Measurements from ENCODE around the gene S1PR3. TPM values are rescaled to one million over a fixed set of nuclear protein-coding genes. Genes with fewer than 3 reads are reported as not detected.

Gene S1PR3
- total RNA-seq, 1 experiment from 2014 or later = 8.4 TPM

DNA sequence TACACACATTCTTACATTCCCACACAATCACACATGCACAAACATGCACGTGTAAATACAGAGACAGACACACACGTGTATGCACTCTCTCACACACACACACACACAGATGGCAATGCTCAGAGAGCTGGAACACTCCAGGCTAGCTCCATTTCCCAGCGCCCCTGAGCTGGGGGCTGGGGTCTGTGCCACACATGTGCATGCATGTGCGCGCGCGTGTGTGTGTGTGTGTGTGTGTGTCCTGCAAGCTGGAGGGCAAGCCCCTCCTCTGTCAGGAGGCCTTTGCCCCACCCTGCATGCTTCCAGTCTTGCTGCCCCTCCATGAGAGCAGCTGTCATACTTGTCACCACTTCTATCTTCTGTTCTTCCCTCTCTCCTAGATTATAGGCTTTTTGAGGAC lies 16.6 kb upstream of the S1PR3 start:
- no peak overlapping the region for H2AFZ ChIP-seq (ENCODE audit: low read length)
- no peak overlapping the region for H3K4me2 ChIP-seq (ENCODE audit: low read length)
- DNase-seq (no peak), ATAC-seq (no peak)
- no peaks in the 10 kb centered on the region for H4K20me1 ChIP-seq (ENCODE audit: low read length)
- CTCF ChIA-PET = no interaction called here
- no peaks in the 10 kb centered on the region for H3K9me3 ChIP-seq (ENCODE audit: low read length)
- TF ChIP-seq, protein P1, sequence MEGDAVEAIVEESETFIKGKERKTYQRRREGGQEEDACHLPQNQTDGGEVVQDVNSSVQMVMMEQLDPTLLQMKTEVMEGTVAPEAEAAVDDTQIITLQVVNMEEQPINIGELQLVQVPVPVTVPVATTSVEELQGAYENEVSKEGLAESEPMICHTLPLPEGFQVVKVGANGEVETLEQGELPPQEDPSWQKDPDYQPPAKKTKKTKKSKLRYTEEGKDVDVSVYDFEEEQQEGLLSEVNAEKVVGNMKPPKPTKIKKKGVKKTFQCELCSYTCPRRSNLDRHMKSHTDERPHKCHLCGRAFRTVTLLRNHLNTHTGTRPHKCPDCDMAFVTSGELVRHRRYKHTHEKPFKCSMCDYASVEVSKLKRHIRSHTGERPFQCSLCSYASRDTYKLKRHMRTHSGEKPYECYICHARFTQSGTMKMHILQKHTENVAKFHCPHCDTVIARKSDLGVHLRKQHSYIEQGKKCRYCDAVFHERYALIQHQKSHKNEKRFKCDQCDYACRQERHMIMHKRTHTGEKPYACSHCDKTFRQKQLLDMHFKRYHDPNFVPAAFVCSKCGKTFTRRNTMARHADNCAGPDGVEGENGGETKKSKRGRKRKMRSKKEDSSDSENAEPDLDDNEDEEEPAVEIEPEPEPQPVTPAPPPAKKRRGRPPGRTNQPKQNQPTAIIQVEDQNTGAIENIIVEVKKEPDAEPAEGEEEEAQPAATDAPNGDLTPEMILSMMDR (conservative IDR thresholded peaks at IDR 0.05; ENCODE audit: low read depth, low read length) = no peak
- TF ChIP-seq EZH2 (IDR thresholded peaks at IDR 0.05; ENCODE audit: low read length, unreplicated experiment) (no peak), EZH2phosphoT487 (IDR thresholded peaks at IDR 0.05; ENCODE audit: borderline replicate concordance, low read length) (no peak)
- H3K79me2 ChIP-seq (ENCODE audit: low read length) = no peaks in the 10 kb centered on the region
- no peaks in the 10 kb centered on the region for H3F3A ChIP-seq (ENCODE audit: low read length, unreplicated experiment)
- BruUV-seq (replicated peaks) = no TSS peak
- no peaks in the 10 kb centered on the region for H3K36me3 ChIP-seq (ENCODE audit: low read depth, low read length)
- H3K4me3 ChIP-seq (ENCODE audit: low read length) = no peak overlapping the region
- H3K9ac ChIP-seq (ENCODE audit: low read length) = no peak overlapping the region
- H3K9me2 ChIP-seq (replicated peaks; ENCODE audit: low read length) = no peaks in the 10 kb centered on the region
- H3K4me1 ChIP-seq (ENCODE audit: insufficient read depth, low read length) = no peaks in the 10 kb centered on the region
- no peaks in the 10 kb centered on the region for H3K27me3 ChIP-seq (ENCODE audit: low read length)
- intact Hi-C loops (cut with micrococcal nuclease) = no loop called here
- no peak overlapping the region for H3K27ac ChIP-seq (ENCODE audit: low read length)
- POLR2A ChIA-PET (ENCODE audit: unreplicated experiment) = no interaction called here

DNA sequence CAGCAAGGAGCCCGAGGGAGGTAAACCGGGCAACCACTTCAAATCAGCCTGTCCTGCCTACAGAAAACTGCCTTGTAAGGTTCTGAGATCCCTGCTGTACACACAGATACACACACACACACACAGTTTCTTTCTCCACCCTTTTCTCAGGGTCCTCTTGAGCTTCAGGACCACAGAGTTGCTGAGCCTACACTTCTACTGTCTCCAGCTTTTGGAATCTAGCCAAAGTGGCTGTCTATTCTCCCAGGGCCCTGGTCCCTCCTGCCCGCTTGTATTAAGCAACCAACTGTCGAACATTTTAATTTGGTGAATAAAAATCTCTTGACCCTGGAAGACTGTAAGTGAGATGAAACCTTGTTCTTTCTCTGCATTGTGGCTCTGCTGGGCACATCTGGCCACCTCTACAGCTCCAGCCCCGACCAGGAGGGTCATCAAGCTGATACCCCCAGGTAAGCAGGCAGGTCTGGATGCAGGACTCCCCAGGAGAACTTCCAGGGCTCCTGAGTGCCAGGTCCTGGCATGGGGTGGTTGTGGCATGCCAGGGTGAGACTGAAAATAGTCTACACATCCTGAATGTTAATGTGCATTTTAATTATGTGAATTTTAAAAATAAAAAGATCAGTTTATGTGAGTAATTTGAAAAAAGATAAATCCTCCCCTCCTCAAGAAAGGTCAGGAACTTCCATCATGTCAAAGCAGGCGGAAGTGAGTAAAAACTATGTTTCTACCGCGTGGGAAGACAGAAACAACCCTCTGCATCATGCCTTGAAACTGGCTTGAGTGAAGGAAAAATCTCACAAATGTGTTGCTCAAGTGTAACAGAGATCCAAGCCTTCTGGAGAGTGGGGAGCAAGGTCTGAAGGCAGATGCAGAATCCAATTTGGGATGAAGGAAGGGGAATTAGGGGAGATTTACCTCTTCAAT lies 15.0 kb upstream of the S1PR3 start:
- Histone ChIP-seq H2AFZ (ENCODE audit: low read length) (no peak overlapping the region), H3F3A (ENCODE audit: low read length, unreplicated experiment) (no peaks in the 10 kb centered on the region), H3K9me3 (ENCODE audit: low read length) (no peaks in the 10 kb centered on the region), H3K79me2 (ENCODE audit: low read length) (no peaks in the 10 kb centered on the region), H3K36me3 (ENCODE audit: low read depth, low read length) (no peaks in the 10 kb centered on the region), H3K27ac (ENCODE audit: low read length) (no peak overlapping the region), H3K4me2 (ENCODE audit: low read length) (no peak overlapping the region), H3K27me3 (ENCODE audit: low read length) (no peaks in the 10 kb centered on the region), H3K4me1 (ENCODE audit: insufficient read depth, low read length) (no peaks in the 10 kb centered on the region), H3K4me3 (ENCODE audit: low read length) (no peak overlapping the region), H3K9me2 (replicated peaks; ENCODE audit: low read length) (no peaks in the 10 kb centered on the region), H3K9ac (ENCODE audit: low read length) (no peak overlapping the region), H4K20me1 (ENCODE audit: low read length) (no peaks in the 10 kb centered on the region)
- ATAC-seq (no peak), DNase-seq (no peak)
- no TSS peak for BruUV-seq (replicated peaks)
- no peak for TF ChIP-seq EZH2phosphoT487 (IDR thresholded peaks at IDR 0.05; ENCODE audit: borderline replicate concordance, low read length)
- TF ChIP-seq, protein P1 (conservative IDR thresholded peaks at IDR 0.05; ENCODE audit: low read depth, low read length) = no peak
- TF ChIP-seq EZH2 (IDR thresholded peaks at IDR 0.05; ENCODE audit: low read length, unreplicated experiment) = no peak
- ChIA-PET CTCF (no interaction called here), POLR2A (ENCODE audit: unreplicated experiment) (no interaction called here)
- intact Hi-C loops (cut with micrococcal nuclease) = no loop called here

DNA sequence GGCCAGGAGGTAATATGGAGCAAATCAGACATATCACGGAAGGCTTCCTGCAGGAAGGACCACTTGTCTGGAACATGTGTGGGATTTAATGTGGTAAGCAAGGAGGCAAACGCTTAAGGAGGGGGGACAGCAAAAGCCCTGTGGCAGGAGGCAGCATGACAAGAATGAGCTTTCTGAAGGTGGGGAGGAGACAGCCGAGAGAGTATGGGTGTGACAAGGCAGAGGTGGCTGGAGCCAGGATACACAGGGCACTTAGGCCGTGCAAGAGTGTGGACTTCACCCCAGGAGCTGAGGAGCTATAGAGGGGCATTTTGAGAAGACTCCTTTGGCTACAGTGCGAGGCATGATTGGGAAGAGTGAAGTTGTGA lies 14.4 kb upstream of the S1PR3 start:
- no peaks in the 10 kb centered on the region for H3K4me1 ChIP-seq (ENCODE audit: insufficient read depth, low read length)
- H4K20me1 ChIP-seq (ENCODE audit: low read length) = no peaks in the 10 kb centered on the region
- ATAC-seq (no peak), DNase-seq (no peak)
- no peaks in the 10 kb centered on the region for H3K27me3 ChIP-seq (ENCODE audit: low read length)
- ChIA-PET CTCF (no interaction called here), POLR2A (ENCODE audit: unreplicated experiment) (no interaction called here)
- no peak overlapping the region for H2AFZ ChIP-seq (ENCODE audit: low read length)
- no peaks in the 10 kb centered on the region for H3K36me3 ChIP-seq (ENCODE audit: low read depth, low read length)
- H3K79me2 ChIP-seq (ENCODE audit: low read length) = no peaks in the 10 kb centered on the region
- intact Hi-C loops (cut with micrococcal nuclease) = no loop called here
- H3K4me3 ChIP-seq (ENCODE audit: low read length) = no peak overlapping the region
- no peaks in the 10 kb centered on the region for H3K9me2 ChIP-seq (replicated peaks; ENCODE audit: low read length)
- no peak for TF ChIP-seq EZH2phosphoT487 (IDR thresholded peaks at IDR 0.05; ENCODE audit: borderline replicate concordance, low read length)
- TF ChIP-seq, protein P1 (conservative IDR thresholded peaks at IDR 0.05; ENCODE audit: low read depth, low read length) = no peak
- TF ChIP-seq EZH2 (IDR thresholded peaks at IDR 0.05; ENCODE audit: low read length, unreplicated experiment) = no peak
- BruUV-seq (replicated peaks) = no TSS peak
- H3K27ac ChIP-seq (ENCODE audit: low read length) = no peak overlapping the region
- 0 out of 2 replicates have a peak, but pooled peaks cover 5% of the 10 kb centered on the region for H3K9me3 ChIP-seq (ENCODE audit: low read length)
- H3K4me2 ChIP-seq (ENCODE audit: low read length) = no peak overlapping the region
- H3F3A ChIP-seq (ENCODE audit: low read length, unreplicated experiment) = no peaks in the 10 kb centered on the region
- no peak overlapping the region for H3K9ac ChIP-seq (ENCODE audit: low read length)
